Endodermal cell (in vitro differentiated cells): ENCODE data around the gene MORC3. TPM values are rescaled to one million over a fixed set of nuclear protein-coding genes. Genes with fewer than 3 reads are reported as not detected.

Experiments used
- DNase-seq: peaks from one replicate; pipeline ENCODE4 v3.0.0-alpha.2; 2017
- H3K27ac ChIP-seq: 2 replicates; pipeline ENCODE4 v1.5.1; 2013; ENCODE audit warnings: mild to moderate bottlenecking, low read depth, low read length, moderate library complexity
- H3K27me3 ChIP-seq: 2 replicates; pipeline ENCODE4 v1.6.1; 2013; ENCODE audit warnings: mild to moderate bottlenecking, low read length, moderate library complexity; ENCODE audit not compliant: insufficient read depth, control insufficient read depth, poor library complexity, severe bottlenecking
- H3K36me3 ChIP-seq: 2 replicates; pipeline ENCODE4 v1.7.0; 2013; ENCODE audit warnings: mild to moderate bottlenecking, low read length, moderate library complexity; ENCODE audit not compliant: control insufficient read depth, insufficient read depth
- H3K4me1 ChIP-seq: one replicate; pipeline ENCODE4 v1.7.0; 2013; ENCODE audit warnings: low read length; ENCODE audit not compliant: control insufficient read depth, insufficient read depth
- H3K4me3 ChIP-seq: 2 replicates; pipeline ENCODE4 v1.5.1; 2013; ENCODE audit warnings: mild to moderate bottlenecking, low read length, moderate library complexity
- H3K9ac ChIP-seq: 2 replicates; pipeline ENCODE4 v1.6.1; 2013; ENCODE audit warnings: mild to moderate bottlenecking, low read length, moderate library complexity; ENCODE audit not compliant: poor library complexity, severe bottlenecking; ENCODE audit errors: extremely low read depth
- H3K9me3 ChIP-seq: 2 replicates; pipeline ENCODE4 v1.6.1; 2013; ENCODE audit warnings: mild to moderate bottlenecking, low read length, moderate library complexity; ENCODE audit not compliant: control insufficient read depth
- H3K27ac Mint-ChIP-seq: 2 replicates; pipeline ENCODE4 v1.8.0; 2020; ENCODE audit warnings: mixed read lengths
- H3K27me3 Mint-ChIP-seq: 2 replicates; pipeline ENCODE4 v1.8.0; 2021; ENCODE audit warnings: mild to moderate bottlenecking, mixed read lengths; ENCODE audit not compliant: insufficient read depth
- H3K36me3 Mint-ChIP-seq: 2 replicates; pipeline ENCODE4 v1.8.0; 2020; ENCODE audit warnings: low read depth, mixed read lengths
- H3K4me1 Mint-ChIP-seq: 2 replicates; pipeline ENCODE4 v1.8.0; 2020; ENCODE audit warnings: mixed read lengths
- H3K4me3 Mint-ChIP-seq: 2 replicates; pipeline ENCODE4 v1.8.0; 2020; ENCODE audit warnings: mild to moderate bottlenecking, moderate library complexity, mixed read lengths
- H3K9me3 Mint-ChIP-seq: 2 replicates; pipeline ENCODE4 v1.8.0; 2020; ENCODE audit warnings: mild to moderate bottlenecking, mixed read lengths
- CTCF ChIP-seq: fragments of 200-600 bp; sonication (generic); conservative IDR thresholded peaks from 2 replicates; pipeline ENCODE4 v1.5.0; 2021; ENCODE audit warnings: antibody characterized with exemption, mild to moderate bottlenecking
- WGBS, 2 experiments: methylation state at CpG; one replicate each; pipeline versions ENCODE4 v1.1.5 to v1.1.7; 2013; ENCODE audit warnings: missing lambda C conversion rate in 2 of 2, mixed read lengths in 1 of 2; ENCODE audit not compliant: insufficient coverage in 1 of 2, insufficient read length in 1 of 2; 5-methylcytosine and 5-hydroxymethylcytosine counted together
- total RNA-seq, 2 donors: library from RNA; stranded (reverse); fragmentation: NEBNext Ultra II Directional in 1 of 2; extraction: Animal tissue kit (Norgen Biotek cat#: 25700) in 1 of 2; gene quantifications; 2 replicates in 1 of 2; 3 replicates in 1 of 2; pipeline ENCODE4 v1.2.1, GENCODE V29; 2021

Gene MORC3
- total RNA-seq, 2 donors from 2014 or later = 17.8 to 23.3 TPM

- no peak for DNase-seq
- no peaks in the 10 kb centered on the region for H3K27me3 ChIP-seq
- H3K9ac ChIP-seq = no peak overlapping the region
- H3K27ac ChIP-seq = no peak overlapping the region
- 87 to 88% methylated on average over 6 to 8 of the region's 8 CpGs for WGBS, 2 experiments
- Mint-ChIP-seq H3K36me3 (peaks cover 2% of the 10 kb centered on the region), H3K27ac (no peak overlapping the region), H3K27me3 (no peaks in the 10 kb centered on the region), H3K9me3 (no peaks in the 10 kb centered on the region), H3K4me3 (no peak overlapping the region), H3K4me1 (peaks cover 23% of the 10 kb centered on the region)
- no peaks in the 10 kb centered on the region for H3K9me3 ChIP-seq
- peaks cover 2% of the 10 kb centered on the region for H3K4me1 ChIP-seq
- TF ChIP-seq CTCF = no peak
- H3K4me3 ChIP-seq = no peak overlapping the region
- H3K36me3 ChIP-seq = no peaks in the 10 kb centered on the region
Measured at GRCh38 chr21:36424592-36424991, 104.6 kb downstream of the MORC3 start.

- no peaks in the 10 kb centered on the region for H3K9me3 ChIP-seq
- Mint-ChIP-seq H3K27ac (no peak overlapping the region), H3K4me3 (no peak overlapping the region), H3K27me3 (no peaks in the 10 kb centered on the region), H3K9me3 (no peaks in the 10 kb centered on the region), H3K4me1 (peaks cover 27% of the 10 kb centered on the region), H3K36me3 (peaks cover 2% of the 10 kb centered on the region)
- no peak overlapping the region for H3K9ac ChIP-seq
- H3K27ac ChIP-seq = no peak overlapping the region
- no peak for TF ChIP-seq CTCF
- 76 to 91% methylated on average over 2 to 9 of the region's 9 CpGs for WGBS, 2 experiments
- no peak overlapping the region for H3K4me3 ChIP-seq
- no peaks in the 10 kb centered on the region for H3K36me3 ChIP-seq
- DNase-seq = no peak
- no peaks in the 10 kb centered on the region for H3K27me3 ChIP-seq
- H3K4me1 ChIP-seq = peaks cover 6% of the 10 kb centered on the region
Measured at GRCh38 chr21:36425286-36425685, 105.3 kb downstream of the MORC3 start.

Other genes with a start within 250 kb of the MORC3 start
- gene CBR3, start 185.1 kb upstream of the MORC3 start, total RNA-seq = not detected
- gene DOP1B, start 163.4 kb upstream of the MORC3 start, total RNA-seq = 1 to 10 TPM; 7.8 to 8.0 TPM
- gene CHAF1B, start 65.2 kb downstream of the MORC3 start, total RNA-seq = 10 to 100 TPM; 16.3 to 27.1 TPM
- gene CLDN14, start 159.9 kb downstream of the MORC3 start, total RNA-seq = not detected